ENCODE measurements around the gene ZIC5.

GRCh38 chr13:99938635-99939034, 32.9 kb downstream of the ZIC5 start:
- no peak for TF ChIP-seq NFE2L2 (IDR thresholded peaks at IDR 0.05; ENCODE audit: low read depth, low read length)
- TF ChIP-seq CTCF (conservative IDR thresholded peaks at IDR 0.05; ENCODE audit: low read depth, low read length) = no peak
- no peak for TF ChIP-seq POLR2A (IDR thresholded peaks at IDR 0.05; ENCODE audit: low read depth, low read length)
- no peak for TF ChIP-seq RAD21 (IDR thresholded peaks at IDR 0.05; ENCODE audit: low read length)
- TF ChIP-seq SMC3 (IDR thresholded peaks at IDR 0.05; ENCODE audit: low read depth, low read length) = no peak
- no peak for TF ChIP-seq RFX5 (IDR thresholded peaks at IDR 0.05; ENCODE audit: low read depth, low read length)
